GM19397 (cell line): ENCODE results near the gene SLC39A10.

Experiments
- ATAC-seq: cut with Tn5 transposase; IDR thresholded peaks from one replicate; pipeline ENCODE4 v1.9.1; 2021; ENCODE audit warnings: mild to moderate bottlenecking, moderate library complexity; ENCODE audit not compliant: unreplicated experiment

Gene SLC39A10

GRCh38 chr2:195711478-195711877, 54.5 kb downstream of the SLC39A10 start:
- no peak for ATAC-seq

- no peak for ATAC-seq
These were observed 59.4 kb downstream of the SLC39A10 start for GRCh38 chr2:195716466-195716865.

- ATAC-seq, result no peak
These were observed 64.0 kb downstream of the SLC39A10 start for GRCh38 chr2:195721042-195721441.

GRCh38 chr2:195722075-195722474, 65.0 kb downstream of the SLC39A10 start:
- ATAC-seq, result no peak

GRCh38 chr2:195727106-195727505, 70.1 kb downstream of the SLC39A10 start:
- ATAC-seq, result no peak

GRCh38 chr2:195730912-195731311, 73.9 kb downstream of the SLC39A10 start:
- ATAC-seq, result no peak

- no peak for ATAC-seq
These were observed 75.5 kb downstream of the SLC39A10 start for GRCh38 chr2:195732574-195732973.

GRCh38 chr2:195733831-195734230, 76.8 kb downstream of the SLC39A10 start:
- no peak for ATAC-seq

GRCh38 chr2:195734395-195734794, 77.4 kb downstream of the SLC39A10 start:
- ATAC-seq, result no peak

- no peak for ATAC-seq
These were observed 77.9 kb downstream of the SLC39A10 start for GRCh38 chr2:195734931-195735330.

GRCh38 chr2:195735347-195735746, 78.3 kb downstream of the SLC39A10 start:
- no peak for ATAC-seq

GRCh38 chr2:195737511-195738325, 80.7 kb downstream of the SLC39A10 start:
- ATAC-seq, result no peak

- ATAC-seq, result no peak
These were observed 84.2 kb downstream of the SLC39A10 start for GRCh38 chr2:195741191-195741590.

GRCh38 chr2:195756218-195756942, 99.4 kb downstream of the SLC39A10 start:
- ATAC-seq, result no peak

GRCh38 chr2:195758846-195759245, 101.8 kb downstream of the SLC39A10 start:
- ATAC-seq, result no peak

- no peak for ATAC-seq
These were observed 102.9 kb downstream of the SLC39A10 start for GRCh38 chr2:195759877-195760276.

- ATAC-seq, result no peak
These were observed 106.8 kb downstream of the SLC39A10 start for GRCh38 chr2:195763866-195764265.

- no peak for ATAC-seq
These were observed 109.7 kb downstream of the SLC39A10 start for GRCh38 chr2:195766691-195767090.

GRCh38 chr2:195768431-195768830, 111.4 kb downstream of the SLC39A10 start:
- ATAC-seq, result no peak

- ATAC-seq, result no peak
These were observed 112.9 kb downstream of the SLC39A10 start for GRCh38 chr2:195769975-195770374.

GRCh38 chr2:195779491-195779890, 122.5 kb downstream of the SLC39A10 start:
- ATAC-seq, result no peak

- no peak for ATAC-seq
These were observed 125.1 kb downstream of the SLC39A10 start for GRCh38 chr2:195782156-195782555.
